DMS 273 treated with DMSO at 0.1 percent for 48 hours (cell line): ENCODE results near the gene DKK3.

Source experiments
- DNase-seq: peaks from one replicate; lab custom pipeline; 2025; lab: John Stamatoyannopoulos, UW

DKK3 gene

GRCh38 chr11:12029738-12030363 lies 21.4 kb upstream of the DKK3 start:
- DNase-seq: no peak

GRCh38 chr11:12029119-12029518 lies 20.7 kb upstream of the DKK3 start:
- no peak for DNase-seq

- DNase-seq: no peak
Measured at GRCh38 chr11:12028303-12028702, 19.9 kb upstream of the DKK3 start.

GRCh38 chr11:12026331-12027211 lies 18.1 kb upstream of the DKK3 start:
- no peak for DNase-seq

- no peak for DNase-seq
Measured at GRCh38 chr11:12024254-12024926, 16.0 kb upstream of the DKK3 start.

- DNase-seq: no peak
Measured at GRCh38 chr11:12023015-12023414, 14.6 kb upstream of the DKK3 start.

GRCh38 chr11:12020546-12020945 lies 12.1 kb upstream of the DKK3 start:
- DNase-seq: no peak

- DNase-seq: no peak
Measured at GRCh38 chr11:12019866-12020416, 11.5 kb upstream of the DKK3 start.

- DNase-seq: no peak
Measured at GRCh38 chr11:12019337-12019736, 10.9 kb upstream of the DKK3 start.

GRCh38 chr11:12017865-12018453 lies 9.5 kb upstream of the DKK3 start:
- no peak for DNase-seq

GRCh38 chr11:12017243-12017678 lies 8.8 kb upstream of the DKK3 start:
- DNase-seq: no peak

GRCh38 chr11:12016246-12016645 lies 7.8 kb upstream of the DKK3 start:
- DNase-seq: no peak

- DNase-seq: no peak
Measured at GRCh38 chr11:12015486-12015885, 7.1 kb upstream of the DKK3 start.

- DNase-seq: no peak
Measured at GRCh38 chr11:12013781-12014180, 5.4 kb upstream of the DKK3 start.

GRCh38 chr11:12009617-12010321 lies 1.3 kb upstream of the DKK3 start:
- DNase-seq: no peak

GRCh38 chr11:12008790-12009616 lies 577 bp upstream of the DKK3 start:
- no peak for DNase-seq

GRCh38 chr11:12007230-12007593 lies 1.2 kb downstream of the DKK3 start:
- DNase-seq: no peak

- no peak for DNase-seq
Measured at GRCh38 chr11:12006552-12007229, 1.7 kb downstream of the DKK3 start.

GRCh38 chr11:12005476-12005875 lies 3.0 kb downstream of the DKK3 start:
- DNase-seq: no peak

GRCh38 chr11:12005061-12005460 lies 3.4 kb downstream of the DKK3 start:
- no peak for DNase-seq
